ENCODE data around the gene DENND4A.

DNA sequence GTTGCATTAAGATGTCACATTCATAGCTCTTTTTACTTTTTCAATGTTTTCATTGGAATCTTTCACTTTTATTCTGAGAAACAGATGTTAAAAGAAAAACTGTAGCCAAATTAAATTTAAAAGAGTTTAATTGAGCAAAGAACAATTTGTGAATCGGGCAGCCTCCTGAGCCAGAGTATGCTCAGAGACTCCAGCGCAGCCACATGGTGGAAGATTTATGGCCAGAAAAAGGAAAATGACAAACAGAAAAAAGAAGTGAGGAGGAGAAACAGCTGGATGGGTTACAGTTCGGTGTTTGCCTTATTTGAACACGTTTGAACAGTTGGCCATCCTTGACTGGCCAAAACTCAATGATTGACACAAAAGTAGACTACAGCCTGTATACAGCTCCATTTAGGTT is 43.4 kb upstream of the DENND4A start:
- TF ChIP-seq POLR2AphosphoS5 (IDR thresholded peaks at IDR 0.05; ENCODE audit: low read depth, low read length) (no peak), REST (IDR thresholded peaks at IDR 0.05; ENCODE audit: insufficient read depth in 1 of 2, low read depth in 2 of 2, low read length in 2 of 2) (no peak)

Measured in PFSK-1 (cell line).